GM10847 (cell line): ENCODE measurements around the gene FLCN.

Source experiments
- POLR2A ChIP-seq: IDR thresholded peaks from 2 replicates; pipeline ENCODE4 v1.6.1; 2011; ENCODE audit not compliant: insufficient read length; ENCODE audit errors: extremely low read depth

Gene FLCN

DNA sequence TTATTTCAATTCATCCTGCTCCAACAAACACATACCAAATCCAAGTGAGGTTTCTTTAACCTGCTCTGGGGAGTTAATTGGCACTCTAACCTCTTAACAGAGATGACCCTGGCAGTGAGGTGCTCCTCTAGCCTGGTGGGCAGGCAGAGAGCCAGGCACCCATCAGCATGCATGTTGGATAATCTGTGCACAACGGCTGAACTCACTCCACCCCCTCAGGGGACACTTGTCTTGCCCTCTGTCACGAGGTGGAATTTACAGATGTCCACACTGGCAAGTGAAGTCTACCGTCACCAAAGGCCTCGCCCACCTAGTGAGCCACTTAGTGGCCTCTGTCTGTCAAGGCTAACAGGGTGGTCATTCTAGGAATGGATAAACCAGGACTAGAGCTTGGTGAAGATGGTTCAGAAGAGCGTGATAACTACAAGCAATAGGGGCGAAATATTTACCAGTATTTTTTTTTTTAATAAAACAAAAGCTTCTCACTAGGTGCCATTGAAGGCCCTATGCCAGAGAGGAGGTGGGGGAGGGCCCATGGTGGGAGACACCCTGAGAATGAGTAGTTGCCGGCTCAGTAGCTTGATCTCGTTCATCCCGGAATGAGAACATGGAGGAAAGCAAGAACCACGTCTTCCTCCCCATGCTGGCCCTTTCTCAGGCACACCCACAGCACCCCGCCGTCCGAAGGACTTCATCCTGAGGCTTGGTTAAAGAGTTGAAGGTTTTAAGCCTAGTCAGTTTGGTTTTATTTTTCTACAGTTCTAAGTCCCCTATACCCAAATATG is 56.0 kb downstream of the FLCN start:
- TF ChIP-seq POLR2A: no peak

DNA sequence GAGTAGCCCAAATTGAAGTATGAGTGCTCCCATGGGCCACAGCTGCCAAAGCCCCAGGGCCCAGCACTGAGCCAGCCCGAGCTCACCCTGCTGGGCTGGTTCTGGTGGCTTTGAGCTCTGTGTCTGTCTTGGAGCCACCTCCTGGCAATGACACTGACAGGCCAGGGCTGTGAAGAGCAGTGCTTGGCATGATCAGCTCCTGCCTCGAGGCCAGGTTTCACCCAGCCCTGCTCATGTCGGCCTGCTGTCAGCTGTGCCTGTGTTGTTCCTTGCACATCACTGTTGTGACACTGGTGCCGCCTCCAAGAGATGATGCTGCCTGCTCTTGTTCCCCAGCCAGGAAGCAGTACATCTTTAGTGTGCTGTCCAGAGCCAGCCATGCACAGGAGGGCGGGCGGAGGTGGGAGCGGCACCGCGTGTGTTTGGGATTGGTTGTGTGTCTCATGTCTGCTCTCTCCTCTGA is 56.8 kb downstream of the FLCN start:
- TF ChIP-seq POLR2A: no peak

- no peak for TF ChIP-seq POLR2A
These were observed 57.6 kb downstream of the FLCN start for GRCh38 chr17:17179371-17179827.

- TF ChIP-seq POLR2A: no peak
These were observed 59.8 kb downstream of the FLCN start for GRCh38 chr17:17177176-17177575.

- no peak for TF ChIP-seq POLR2A
These were observed 60.6 kb downstream of the FLCN start for GRCh38 chr17:17176341-17176740.

DNA sequence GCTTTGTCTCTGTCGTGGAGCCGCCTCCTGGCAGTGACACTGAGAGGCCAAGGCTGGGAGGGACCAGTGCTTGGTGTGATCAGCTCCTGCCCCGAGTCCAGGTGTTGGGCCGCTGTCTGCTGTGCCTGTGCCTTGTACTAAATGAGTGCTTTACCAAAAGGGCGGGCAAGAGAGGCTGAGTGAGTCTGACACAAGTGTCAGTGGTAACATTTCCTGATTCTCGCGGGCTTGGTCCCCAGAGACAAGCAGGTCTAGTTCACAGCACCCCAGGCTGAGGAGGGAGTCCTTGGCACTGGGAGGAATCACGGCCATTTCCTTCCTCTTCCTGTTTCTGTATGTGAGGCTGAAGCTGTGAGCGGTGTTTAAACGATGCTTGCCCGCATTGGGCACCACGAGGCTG is 61.1 kb downstream of the FLCN start:
- TF ChIP-seq POLR2A: no peak

GRCh38 chr17:17175340-17175739 is 61.6 kb downstream of the FLCN start:
- TF ChIP-seq POLR2A: no peak

DNA sequence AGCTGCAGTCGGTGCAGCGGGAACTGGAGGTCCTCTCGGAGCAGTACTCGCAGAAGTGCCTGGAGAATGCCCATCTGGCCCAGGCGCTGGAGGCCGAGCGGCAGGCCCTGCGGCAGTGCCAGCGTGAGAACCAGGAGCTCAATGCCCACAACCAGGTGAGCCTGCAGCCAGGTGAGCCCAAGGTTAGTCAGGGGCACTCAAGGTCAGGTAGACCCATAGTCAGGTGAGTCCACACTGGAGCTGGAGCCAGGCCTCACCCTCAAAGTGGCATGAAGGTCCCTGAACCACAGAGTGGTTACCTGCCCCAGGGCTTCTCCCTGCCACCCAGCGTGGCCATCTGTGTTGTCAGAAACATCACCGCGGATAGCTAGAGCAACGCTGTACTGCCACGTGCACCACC is 63.0 kb downstream of the FLCN start:
- no peak for TF ChIP-seq POLR2A

DNA sequence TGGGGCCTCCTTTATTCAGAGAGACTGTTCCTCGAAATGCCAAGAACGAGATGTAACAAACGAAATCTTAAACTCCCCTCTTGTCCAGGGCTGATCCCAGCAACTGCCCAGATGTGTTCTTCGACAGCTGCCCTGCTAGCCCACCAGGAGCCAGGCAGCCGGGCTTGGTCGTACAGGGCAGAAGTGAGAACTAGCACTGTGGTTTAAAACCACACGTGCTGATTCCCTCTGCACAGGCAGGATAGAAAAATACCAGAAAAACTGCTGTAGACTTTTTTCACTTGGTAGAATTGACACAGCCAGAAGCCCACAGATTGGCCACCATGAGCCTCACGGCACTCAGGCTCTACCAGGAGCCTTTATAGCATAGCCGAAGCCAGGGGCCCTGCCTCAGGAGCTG is 64.0 kb downstream of the FLCN start:
- TF ChIP-seq POLR2A: no peak

- TF ChIP-seq POLR2A: no peak
These were observed 64.7 kb downstream of the FLCN start for GRCh38 chr17:17172001-17172939.

GRCh38 chr17:17171186-17171585 is 65.8 kb downstream of the FLCN start:
- TF ChIP-seq POLR2A: no peak

DNA sequence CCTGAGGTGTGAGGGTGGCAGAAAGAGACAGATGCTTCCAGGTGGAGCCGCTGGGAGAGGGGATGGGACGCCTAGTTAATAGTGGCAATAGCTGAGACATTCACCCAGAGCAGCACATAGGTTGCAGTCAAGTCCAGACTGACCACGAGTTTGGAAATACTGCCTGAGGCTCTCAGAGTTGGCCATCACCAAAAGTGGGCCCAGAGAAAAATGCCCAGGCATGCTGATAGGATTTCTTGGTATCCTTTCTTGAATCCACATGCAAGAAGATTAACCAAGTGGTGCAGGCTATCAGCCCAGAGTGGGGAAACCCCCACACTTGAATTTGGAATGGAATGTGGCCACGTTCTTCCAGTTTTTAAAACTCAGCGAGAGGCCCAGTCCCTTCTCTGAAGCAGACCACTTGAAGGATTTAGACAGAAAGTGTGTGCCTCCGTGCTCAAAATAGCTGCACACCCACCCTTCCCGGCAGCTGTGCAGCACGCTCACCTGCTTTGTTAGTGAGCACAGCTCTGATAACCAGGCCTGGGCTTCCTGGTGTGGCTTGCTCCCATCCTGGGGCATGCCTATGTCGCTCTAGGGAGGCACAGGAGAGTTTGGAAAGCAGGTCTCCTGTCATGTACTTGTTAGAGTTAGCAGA is 66.5 kb downstream of the FLCN start:
- TF ChIP-seq POLR2A: no peak

DNA sequence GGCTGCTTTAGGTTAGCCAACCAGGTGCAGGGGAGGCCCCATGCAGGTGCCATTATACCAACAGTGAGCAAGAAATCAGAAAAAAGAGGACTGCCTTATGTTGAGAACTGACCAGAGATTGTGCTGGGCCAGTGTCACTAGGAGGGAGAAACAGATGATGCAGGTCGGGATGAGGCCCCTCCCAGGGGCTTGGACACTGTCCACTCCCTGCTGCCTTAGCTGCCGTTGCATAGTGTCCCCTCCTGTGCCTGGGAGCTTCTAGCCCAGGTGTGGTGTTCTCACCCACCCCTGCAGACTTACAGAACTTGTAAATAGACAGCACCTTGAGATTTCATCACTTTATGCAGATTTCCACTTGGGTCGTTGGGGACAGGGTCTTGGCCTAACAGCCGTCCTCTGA is 67.6 kb downstream of the FLCN start:
- TF ChIP-seq POLR2A: no peak

DNA sequence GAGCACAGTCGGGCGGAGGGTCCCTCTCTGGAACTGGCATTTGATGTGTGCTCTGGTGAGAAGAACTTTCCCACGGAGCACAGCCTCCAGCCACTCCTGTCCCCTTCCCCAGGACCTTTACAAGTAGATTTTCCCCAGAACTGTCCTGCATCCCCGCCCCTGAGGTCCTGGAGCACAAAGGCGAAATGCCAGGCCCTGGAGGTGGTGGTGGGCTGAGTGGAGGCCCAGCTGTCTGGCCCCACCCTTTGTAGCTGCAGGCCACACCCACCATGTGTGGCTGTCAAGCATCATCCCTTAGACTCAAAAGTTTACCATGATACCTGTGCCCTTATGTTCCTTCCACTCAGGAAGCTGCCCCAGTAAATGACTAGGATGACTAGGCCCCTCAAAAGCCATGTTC is 68.6 kb downstream of the FLCN start:
- TF ChIP-seq POLR2A: no peak

GRCh38 chr17:17167986-17168385 is 69.0 kb downstream of the FLCN start:
- TF ChIP-seq POLR2A: no peak

DNA sequence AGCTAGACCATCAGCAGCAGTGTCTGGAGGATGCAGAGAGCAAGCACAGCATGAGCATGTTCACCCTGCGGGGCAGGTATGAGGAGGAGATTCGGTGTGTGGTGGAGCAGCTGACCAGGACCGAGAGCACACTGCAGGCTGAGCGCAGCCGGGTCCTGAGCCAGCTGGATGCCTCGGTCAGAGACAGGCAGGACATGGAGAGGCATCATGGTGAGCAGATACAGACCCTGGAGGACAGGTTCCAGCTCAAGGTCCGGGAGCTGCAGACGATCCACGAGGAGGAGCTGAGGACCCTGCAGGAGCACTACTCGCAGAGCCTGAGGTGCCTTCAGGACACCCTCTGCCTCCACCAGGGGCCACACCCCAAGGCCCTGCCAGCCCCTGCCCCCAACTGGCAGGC is 69.6 kb downstream of the FLCN start:
- no peak for TF ChIP-seq POLR2A

DNA sequence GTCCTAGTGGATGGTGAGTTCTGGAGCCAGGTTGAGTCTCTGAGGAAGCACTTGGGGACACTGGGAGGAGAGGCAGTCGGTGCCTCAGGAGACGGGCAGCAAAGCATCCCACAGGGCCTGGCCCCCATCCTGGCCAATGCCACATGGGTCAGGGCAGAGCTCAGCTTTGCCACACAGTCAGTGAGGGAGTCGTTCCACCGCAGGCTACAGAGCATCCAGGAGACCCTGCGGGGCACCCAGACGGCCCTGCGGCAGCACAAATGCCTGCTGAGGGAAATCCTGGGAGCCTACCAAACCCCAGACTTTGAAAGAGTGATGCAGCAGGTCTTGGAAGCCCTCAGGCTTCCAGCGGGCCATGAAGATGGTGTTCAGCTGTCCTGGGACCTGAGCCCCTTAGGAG is 70.5 kb downstream of the FLCN start:
- no peak for TF ChIP-seq POLR2A
